GDM1 (cell line): ENCODE results near the gene HRCT1.
A peak's percentile ranks its signal among the peaks of the same experiment; 100 is the strongest.

Experiments used
- DNase-seq: peaks from one replicate; lab custom pipeline; 2025; lab: John Stamatoyannopoulos, UW

HRCT1 gene

GRCh38 chr9:35944173-35944572 is 38.2 kb downstream of the HRCT1 start:
- DNase-seq, result no peak

DNA sequence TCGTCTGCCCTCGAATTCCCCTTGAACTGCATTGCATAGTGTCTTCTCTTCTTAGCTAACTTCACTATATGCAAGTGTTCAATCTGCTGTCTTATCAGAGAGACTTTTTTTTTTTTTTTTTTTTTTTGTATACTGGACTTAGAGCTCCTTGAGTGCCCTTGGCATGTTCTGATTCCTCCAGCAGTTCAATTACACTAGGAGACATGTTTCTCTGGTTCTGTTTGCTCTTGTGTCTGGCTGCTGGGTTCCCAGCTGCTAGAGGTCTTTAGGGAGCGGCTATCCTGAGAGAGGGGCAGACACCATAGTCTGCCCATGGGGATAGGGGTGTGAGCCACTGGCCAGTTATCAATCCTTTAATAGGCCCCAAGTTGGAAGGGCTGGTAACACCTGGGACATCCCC is 38.8 kb downstream of the HRCT1 start:
- DNase-seq, result no peak

GRCh38 chr9:35945341-35946018 is 39.5 kb downstream of the HRCT1 start:
- DNase-seq, result peak; percentile 26

DNA sequence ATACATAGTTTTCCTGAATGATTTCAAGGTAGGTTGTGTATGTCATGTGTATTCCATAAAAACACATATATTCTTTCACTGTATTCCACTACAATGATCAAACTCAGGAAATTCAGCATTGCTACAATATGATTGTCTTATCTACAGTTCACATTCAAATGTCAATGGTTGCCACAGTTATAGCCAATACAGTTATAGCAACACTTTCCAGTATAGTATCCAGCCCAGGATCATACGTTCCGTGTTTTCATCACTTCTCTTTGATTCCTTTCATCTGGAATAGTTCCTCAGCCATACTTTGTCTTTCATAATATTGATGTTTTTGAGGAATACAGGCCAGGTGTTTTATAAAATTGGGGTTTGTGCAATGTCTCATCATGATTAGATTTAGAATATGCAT is 42.4 kb downstream of the HRCT1 start:
- DNase-seq, result no peak

GRCh38 chr9:35948901-35949318 is 42.9 kb downstream of the HRCT1 start:
- DNase-seq, result no peak

- DNase-seq, result no peak
Measured at GRCh38 chr9:35951736-35952135, 45.7 kb downstream of the HRCT1 start.

- DNase-seq, result no peak
Measured at GRCh38 chr9:35952526-35953191, 46.7 kb downstream of the HRCT1 start.

GRCh38 chr9:35954942-35955546 is 49.0 kb downstream of the HRCT1 start:
- DNase-seq, result peak; percentile 43

GRCh38 chr9:35956651-35957050 is 50.6 kb downstream of the HRCT1 start:
- DNase-seq, result no peak
